H1 (cell line): ENCODE data around the gene RSPO1. TPM values are rescaled to one million over a fixed set of nuclear protein-coding genes. Genes with fewer than 3 reads are reported as not detected.

Experiments used
- CTCF ChIA-PET: fragments of 300-600 bp; sonication (Branson Sonifier 250); formaldehyde crosslinking; loops from one replicate; lab custom pipeline; 2021; ENCODE audit not compliant: partially characterized antibody; lab: Charles Lee
- POLR2A ChIA-PET: fragments of 300-600 bp; sonication (Branson Sonifier 250); formaldehyde crosslinking; loops from one replicate; lab custom pipeline; 2021; ENCODE audit warnings: inconsistent platforms; ENCODE audit not compliant: partially characterized antibody; lab: Charles Lee
- DNase-seq, 2 experiments: peaks; one replicate each; pipeline versions ENCODE4 v3.0.0 to v3.0.0-alpha.2; 2010 to 2022; ENCODE audit warnings: low spot score in 2 of 2, low read depth in 1 of 2, mixed read lengths in 1 of 2
- FAIRE-seq: peaks from 2 replicates; lab custom pipeline; 2011; peaks lifted over from hg19 to GRCh38; lab: Jason Lieb, UNC
- H2AFZ ChIP-seq: 2 replicates; pipeline ENCODE4 v1.8.1; 2012; ENCODE audit warnings: low read length, inconsistent platforms
- H2AK5ac ChIP-seq: 2 replicates; pipeline ENCODE4 v1.6.1; 2013; ENCODE audit warnings: low read depth, low read length
- H2BK120ac ChIP-seq: replicated peaks from 2 replicates; pipeline ENCODE3; 2013; ENCODE audit warnings: low read depth, low read length, inconsistent platforms
- H2BK12ac ChIP-seq: 2 replicates; pipeline ENCODE4 v1.6.1; 2013; ENCODE audit warnings: low read depth, low read length
- H2BK15ac ChIP-seq: 2 replicates; pipeline ENCODE4 v1.6.1; 2013; ENCODE audit warnings: low read length
- H2BK20ac ChIP-seq: 2 replicates; pipeline ENCODE4 v1.6.1; 2013; ENCODE audit warnings: low read length
- H2BK5ac ChIP-seq: 2 replicates; pipeline ENCODE4 v1.6.1; 2013; ENCODE audit warnings: low read depth, low read length
- H3K14ac ChIP-seq: 2 replicates; pipeline ENCODE4 v1.6.1; 2013; ENCODE audit warnings: inconsistent platforms; ENCODE audit not compliant: insufficient read length
- H3K18ac ChIP-seq: 2 replicates; pipeline ENCODE4 v1.6.1; 2013; ENCODE audit warnings: low read length; ENCODE audit errors: extremely low read depth
- H3K23ac ChIP-seq: 2 replicates; pipeline ENCODE4 v1.6.1; 2013; ENCODE audit warnings: inconsistent platforms; ENCODE audit not compliant: insufficient read length
- H3K23me2 ChIP-seq: 2 replicates; pipeline ENCODE4 v1.6.1; 2013; ENCODE audit warnings: low read depth, low read length
- H3K27ac ChIP-seq: 2 replicates; pipeline ENCODE4 v1.6.1; 2011; ENCODE audit warnings: low read depth, low read length, inconsistent platforms
- H3K27me3 ChIP-seq, 4 experiments: replicated peaks in 1 of 4; 1 replicate in 1 of 4; 2 replicates in 3 of 4; pipeline versions ENCODE4 v1.6.1 to v1.8.1; 2011 to 2013; ENCODE audit warnings: low read length in 3 of 4, mild to moderate bottlenecking in 3 of 4, inconsistent platforms in 2 of 4, mixed read lengths in 2 of 4, moderate library complexity in 1 of 4; ENCODE audit not compliant: control insufficient read depth in 3 of 4, insufficient read depth in 3 of 4; ENCODE audit errors: extremely low read depth in 1 of 4
- H3K36me3 ChIP-seq, 4 experiments: 2 replicates each; pipeline versions ENCODE4 v1.6.1 to v1.8.1; 2011 to 2013; ENCODE audit warnings: mild to moderate bottlenecking in 4 of 4, low read length in 3 of 4, moderate library complexity in 2 of 4, control low read depth in 1 of 4, inconsistent platforms in 1 of 4; ENCODE audit not compliant: insufficient read depth in 4 of 4, control insufficient read depth in 2 of 4
- H3K4ac ChIP-seq: replicated peaks from 2 replicates; pipeline ENCODE3; 2013; ENCODE audit warnings: low read length, low read depth, mixed read lengths, inconsistent platforms; ENCODE audit not compliant: insufficient read length
- H3K4me1 ChIP-seq, 4 experiments: replicated peaks in 1 of 4; 1 replicate in 1 of 4; 2 replicates in 3 of 4; pipeline versions ENCODE4 v1.6.1 to v1.8.1; 2011 to 2013; ENCODE audit warnings: low read length in 3 of 4, inconsistent platforms in 2 of 4, mixed read lengths in 1 of 4; ENCODE audit not compliant: insufficient read depth in 4 of 4, control insufficient read depth in 3 of 4
- H3K4me2 ChIP-seq, 2 experiments: 2 replicates each; pipeline versions ENCODE4 v1.6.1 to v1.8.1; 2011 to 2013; ENCODE audit warnings: low read depth in 2 of 2, low read length in 2 of 2, control low read depth in 1 of 2, inconsistent platforms in 1 of 2, mild to moderate bottlenecking in 1 of 2; ENCODE audit not compliant: insufficient read depth in 1 of 2
- H3K4me3 ChIP-seq, 4 experiments: fragments of 200-600, 300-600 bp in 1 of 4; sonication (generic), shearing (Covaris generic), sonication (Bioruptor Twin) in 1 of 4; 2 replicates each; pipeline versions ENCODE4 v1.5.1 to v1.8.1; 2011 to 2016; ENCODE audit warnings: low read length in 4 of 4, low read depth in 3 of 4, control low read depth in 2 of 4, inconsistent platforms in 2 of 4, mild to moderate bottlenecking in 2 of 4, mixed read lengths in 1 of 4, moderate library complexity in 1 of 4; ENCODE audit not compliant: insufficient read depth in 2 of 4; ENCODE audit errors: extremely low read depth in 1 of 4
- H3K56ac ChIP-seq: replicated peaks from 2 replicates; pipeline ENCODE3; 2013; ENCODE audit warnings: low read depth, mild to moderate bottlenecking, mixed read lengths, low read length, inconsistent platforms; ENCODE audit not compliant: insufficient read length
- H3K79me1 ChIP-seq: 2 replicates; pipeline ENCODE4 v1.6.1; 2013; ENCODE audit warnings: low read depth, low read length, control low read depth
- H3K79me2 ChIP-seq, 2 experiments: 2 replicates each; pipeline versions ENCODE4 v1.6.1 to v1.8.1; 2012 to 2013; ENCODE audit warnings: low read length in 2 of 2, mild to moderate bottlenecking in 2 of 2, inconsistent platforms in 1 of 2; ENCODE audit not compliant: insufficient read depth in 2 of 2, control insufficient read depth in 1 of 2
- H3K9ac ChIP-seq, 4 experiments: replicated peaks in 1 of 4; 1 replicate in 1 of 4; 2 replicates in 3 of 4; pipeline versions ENCODE4 v1.6.1 to v1.8.1; 2011 to 2013; ENCODE audit warnings: low read depth in 3 of 4, low read length in 3 of 4, control low read depth in 2 of 4, mild to moderate bottlenecking in 2 of 4, moderate library complexity in 2 of 4, inconsistent platforms in 1 of 4; ENCODE audit errors: extremely low read depth in 1 of 4
- H3K9me3 ChIP-seq, 2 experiments: 2 replicates each; pipeline versions ENCODE4 v1.6.1 to v1.8.1; 2012 to 2013; ENCODE audit warnings: mild to moderate bottlenecking in 2 of 2, moderate library complexity in 2 of 2, control low read depth in 1 of 2, inconsistent platforms in 1 of 2, low read depth in 1 of 2, low read length in 1 of 2, mixed read lengths in 1 of 2; ENCODE audit not compliant: insufficient read depth in 2 of 2
- H4K20me1 ChIP-seq, 2 experiments: replicated peaks in 1 of 2; 2 replicates each; pipeline versions ENCODE3 to v1.8.1; 2011 to 2013; ENCODE audit warnings: inconsistent platforms in 2 of 2, low read length in 2 of 2, mild to moderate bottlenecking in 1 of 2; ENCODE audit not compliant: insufficient read depth in 2 of 2, control insufficient read depth in 1 of 2
- H4K5ac ChIP-seq: 2 replicates; pipeline ENCODE4 v1.6.1; 2013; ENCODE audit warnings: low read length, low read depth, mixed read lengths, inconsistent platforms; ENCODE audit not compliant: insufficient read length
- H4K8ac ChIP-seq: 2 replicates; pipeline ENCODE4 v1.8.0; 2013; ENCODE audit warnings: mild to moderate bottlenecking, moderate library complexity, low read length, inconsistent platforms; ENCODE audit not compliant: insufficient read depth; ENCODE audit errors: extremely low read depth
- H4K91ac ChIP-seq: replicated peaks from 2 replicates; pipeline ENCODE3; 2013; ENCODE audit warnings: low read length, mixed read lengths, inconsistent platforms; ENCODE audit not compliant: insufficient read length
- GABPA ChIP-seq: IDR thresholded peaks from 2 replicates; pipeline ENCODE4 v1.6.1; 2011; ENCODE audit warnings: mild to moderate bottlenecking, low read length, moderate library complexity, borderline replicate concordance; ENCODE audit not compliant: insufficient read depth
- GTF2F1 ChIP-seq: IDR thresholded peaks from 2 replicates; pipeline ENCODE4 v1.6.1; 2012; ENCODE audit warnings: low read depth, low read length, improper control_type of control experiment, borderline replicate concordance
- HDAC2 ChIP-seq, 2 experiments: fragments of 300-600 bp in 1 of 2; sonication (generic) in 1 of 2; IDR thresholded peaks; 2 replicates each; pipeline ENCODE4 v1.6.1; 2011 to 2012; ENCODE audit warnings: low read depth in 2 of 2, low read length in 2 of 2, mild to moderate bottlenecking in 2 of 2, moderate library complexity in 2 of 2, borderline replicate concordance in 1 of 2, inconsistent platforms in 1 of 2
- RFX5 ChIP-seq: IDR thresholded peaks from 2 replicates; pipeline ENCODE4 v1.6.1; 2011; ENCODE audit warnings: low read depth, low read length, improper control_type of control experiment, borderline replicate concordance
- SIX5 ChIP-seq: IDR thresholded peaks from 2 replicates; pipeline ENCODE4 v1.6.1; 2011; ENCODE audit warnings: mild to moderate bottlenecking, low read depth, low read length
- SRF ChIP-seq: IDR thresholded peaks from 2 replicates; pipeline ENCODE4 v1.6.1; 2011; ENCODE audit warnings: mild to moderate bottlenecking, low read depth, low read length, moderate library complexity
- WGBS, 2 experiments: shearing (Covaris generic) in 1 of 2; methylation state at CpG; one replicate each; pipeline versions ENCODE4 v1.1.6 to v1.1.7; 2013 to 2015; ENCODE audit warnings: low lambda C conversion rate in 2 of 2, mixed read lengths in 2 of 2, inconsistent platforms in 1 of 2, low coverage in 1 of 2, missing lambda C conversion rate in 1 of 2; ENCODE audit not compliant: insufficient replicate concordance in 2 of 2, insufficient coverage in 1 of 2, insufficient read length in 1 of 2; ENCODE audit errors: extremely low coverage in 1 of 2, missing lambda C conversion rate in 1 of 2; 5-methylcytosine and 5-hydroxymethylcytosine counted together
- polyA plus RNA-seq, 7 experiments: library from polyadenylated mRNA; depleted of rRNA in 3 of 7; stranded (reverse) in 5 of 7; unstranded in 2 of 7; fragments of >200 nt in 5 of 7; fragments of 200-250 nt in 2 of 7; gene quantifications; 1 replicate in 5 of 7; 2 replicates in 1 of 7; 4 replicates in 1 of 7; pipeline versions ENCODE4 v1.2.1 to v1.2.3, GENCODE V29; 2011 to 2013; ENCODE audit warnings: missing spikeins in 2 of 7, mixed read lengths in 2 of 7
- total RNA-seq: library from RNA; stranded (reverse); fragmentation: NEBNext Ultra II Directional; extraction: Animal tissue kit (Norgen Biotek cat#: 25700); gene quantifications from 2 replicates; pipeline ENCODE4 v1.2.1, GENCODE V29; 2021

The RSPO1 gene
- total and polyA plus RNA-seq, 2 of the 8 experiments (the other 6 are each of a cell fraction or from before 2014, with no cell fraction given): 0.39 TPM; not detected in 1

DNA sequence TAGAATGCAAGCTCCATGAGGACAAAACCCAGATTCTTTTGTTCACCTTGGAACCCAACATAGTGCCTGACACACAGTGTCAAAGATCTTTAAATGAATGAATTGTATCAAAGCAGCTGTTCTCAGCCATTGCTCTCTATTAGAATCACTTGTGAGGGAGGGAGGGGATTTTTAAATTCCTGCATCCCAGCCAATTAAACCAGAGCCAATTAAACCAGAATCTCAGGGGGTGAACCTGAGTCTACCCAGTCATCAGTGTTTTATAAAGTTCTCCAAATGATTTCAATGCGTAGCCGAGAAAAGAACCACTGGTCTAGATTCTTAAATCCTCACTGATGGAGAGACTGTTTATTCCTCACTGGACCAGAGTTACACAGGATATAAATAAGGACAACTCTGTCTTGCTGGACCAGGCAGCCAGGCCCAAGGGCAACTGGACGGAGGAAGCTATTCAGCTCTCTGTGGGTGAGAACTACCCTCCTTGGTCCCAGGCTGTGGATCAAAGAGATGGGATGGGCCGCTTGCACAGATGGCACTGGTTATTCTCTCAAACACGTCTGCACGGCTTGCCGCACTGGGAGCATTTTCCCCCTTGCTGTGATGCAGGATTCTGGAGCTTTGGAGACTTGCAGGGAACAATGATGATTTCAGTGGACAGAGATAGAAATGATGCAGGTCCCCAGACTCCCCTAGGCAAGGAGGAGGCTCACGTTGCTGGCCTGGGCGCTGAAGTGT is 37.6 kb upstream of the RSPO1 start:
- Histone ChIP-seq H3K23me2 (no peaks in the 10 kb centered on the region; the same call in 1 of the 2 replicates), H4K8ac (no peak overlapping the region), H3K4me1 (peaks cover 0 to 6% (median 2%) of the 10 kb centered on the region in 4 experiments; a peak in 4 of 7 replicates), H2AFZ (no peak overlapping the region), H2BK120ac (no peak overlapping the region), H3K56ac (no peak overlapping the region), H2AK5ac (no peak overlapping the region), H3K9me3 (no peaks in the 10 kb centered on the region), H4K20me1 (no peaks in the 10 kb centered on the region), H3K4me3 (no peak overlapping the region), H3K23ac (no peak overlapping the region), H2BK15ac (no peak overlapping the region), H3K27ac (no peak overlapping the region), H2BK20ac (no peak overlapping the region), H4K5ac (no peak overlapping the region), H3K18ac (no peak overlapping the region), H3K14ac (no peak overlapping the region), H3K4ac (no peak overlapping the region), H3K4me2 (no peak overlapping the region), H3K79me1 (no peaks in the 10 kb centered on the region), H2BK12ac (no peak overlapping the region), H4K91ac (no peak overlapping the region), H3K79me2 (no peaks in the 10 kb centered on the region), H3K27me3 (peaks cover 0 to 2% (median 0%) of the 10 kb centered on the region in 4 experiments; a peak in 1 of 7 replicates), H2BK5ac (no peak overlapping the region), H3K36me3 (no peaks in the 10 kb centered on the region), H3K9ac (no peak overlapping the region)
- FAIRE-seq (no peak), DNase-seq (no peak)
- POLR2A ChIA-PET: interaction anchor here (0.9 kb wide), 1 partner anchor 8 kb away, joined by 5 read pairs; no protein-coding TSS in a partner anchor
- 80% methylated on average over 9 of the region's 9 CpGs; no CpG with 5 or more reads in 1 of the 2 experiments for WGBS, 2 experiments
- CTCF ChIA-PET: interaction anchor here (1.3 to 20.8 kb wide), 5 partner anchors 10 to 205 kb away, joined by 3 to 400 read pairs (median 9); no protein-coding TSS in a partner anchor
- no peak for TF ChIP-seq GTF2F1
- no peak for TF ChIP-seq SRF
- no peak for TF ChIP-seq HDAC2 (IDR thresholded peaks at IDR 0.05; ENCODE audit: borderline replicate concordance in 1 of 2, low read depth in 2 of 2, low read length in 2 of 2)
- no peak for TF ChIP-seq RFX5
- no peak for TF ChIP-seq SIX5
- no peak for TF ChIP-seq GABPA
